Duodenal mucosa (tissue), 2 donors: Measurements from ENCODE around the gene DLG2.

Experiments
- H3K27ac ChIP-seq: one replicate; pipeline ENCODE4 v1.7.0; 2013; ENCODE audit warnings: low read depth, low read length
- H3K27me3 ChIP-seq, 2 donors: one replicate each; pipeline ENCODE4 v1.7.0; 2013; ENCODE audit warnings: low read length in 2 of 2, control low read depth in 1 of 2; ENCODE audit not compliant: insufficient read depth in 2 of 2, control insufficient read depth in 1 of 2
- H3K36me3 ChIP-seq, 2 donors: one replicate each; pipeline ENCODE4 v1.7.0; 2013; ENCODE audit warnings: low read length in 2 of 2, control low read depth in 1 of 2; ENCODE audit not compliant: insufficient read depth in 2 of 2, control insufficient read depth in 1 of 2
- H3K4me1 ChIP-seq, 2 donors: one replicate each; pipeline ENCODE4 v1.7.0; 2013; ENCODE audit warnings: low read length in 2 of 2, control low read depth in 1 of 2; ENCODE audit not compliant: insufficient read depth in 2 of 2, control insufficient read depth in 1 of 2
- H3K4me3 ChIP-seq, 2 donors: one replicate each; pipeline ENCODE4 v1.7.0; 2013; ENCODE audit warnings: low read length in 2 of 2, low read depth in 1 of 2
- H3K9ac ChIP-seq, 2 donors: one replicate each; pipeline ENCODE4 v1.7.0; 2013; ENCODE audit warnings: low read length in 2 of 2, low read depth in 1 of 2
- H3K9me3 ChIP-seq, 2 donors: one replicate each; pipeline ENCODE4 v1.7.0; 2013; ENCODE audit warnings: low read length in 2 of 2, control low read depth in 1 of 2; ENCODE audit not compliant: control insufficient read depth in 1 of 2

The DLG2 gene

GRCh38 chr11:84022201-84022600 lies 1604.9 kb downstream of the DLG2 start:
- H3K27ac ChIP-seq: no peak overlapping the region
- no peaks in the 10 kb centered on the region for H3K4me1 ChIP-seq
- H3K36me3 ChIP-seq: no peaks in the 10 kb centered on the region
- H3K9ac ChIP-seq: no peak overlapping the region
- H3K9me3 ChIP-seq: no peaks in the 10 kb centered on the region
- H3K4me3 ChIP-seq: no peak overlapping the region
- H3K27me3 ChIP-seq: no peaks in the 10 kb centered on the region

- no peaks in the 10 kb centered on the region for H3K36me3 ChIP-seq
- no peak overlapping the region for H3K9ac ChIP-seq
- H3K4me1 ChIP-seq: no peaks in the 10 kb centered on the region
- H3K4me3 ChIP-seq: no peak overlapping the region
- no peak overlapping the region for H3K27ac ChIP-seq
- no peaks in the 10 kb centered on the region for H3K9me3 ChIP-seq
- H3K27me3 ChIP-seq: no peaks in the 10 kb centered on the region
These were observed 1605.9 kb downstream of the DLG2 start for GRCh38 chr11:84021291-84021690.

DNA sequence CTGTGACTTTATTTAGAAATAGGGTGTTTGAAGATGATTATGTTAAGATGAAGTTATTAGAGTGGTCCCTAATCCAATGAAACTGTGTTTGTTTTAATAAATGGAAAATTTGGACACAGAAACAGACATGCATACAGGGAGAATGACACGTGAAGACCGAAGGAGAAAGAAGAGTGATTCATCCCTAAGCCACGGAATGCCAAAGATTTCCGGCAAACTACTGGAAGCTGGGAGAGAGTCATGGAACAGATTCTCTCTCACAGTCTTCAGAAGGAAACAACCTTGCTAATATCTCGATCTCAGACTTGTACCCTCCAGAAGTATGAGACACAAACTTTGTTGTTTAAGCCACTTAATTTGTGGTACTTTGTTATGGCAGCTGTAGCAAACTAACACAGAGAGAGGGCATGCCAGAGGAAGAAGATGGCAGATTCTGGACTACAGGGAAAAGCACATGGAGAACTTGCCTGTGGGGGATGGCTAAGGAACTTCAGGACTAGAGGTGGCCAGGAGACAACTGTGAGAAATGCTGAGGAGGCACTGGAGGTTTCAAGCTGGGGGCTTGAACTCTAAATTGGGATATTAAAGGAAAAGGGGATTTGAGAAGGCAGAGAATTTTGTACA lies 1607.5 kb downstream of the DLG2 start:
- Histone ChIP-seq H3K4me1 (no peaks in the 10 kb centered on the region), H3K27ac (no peak overlapping the region), H3K9me3 (no peaks in the 10 kb centered on the region), H3K36me3 (no peaks in the 10 kb centered on the region), H3K27me3 (no peaks in the 10 kb centered on the region), H3K4me3 (no peak overlapping the region), H3K9ac (no peak overlapping the region)

GRCh38 chr11:84014539-84014938 lies 1612.6 kb downstream of the DLG2 start:
- Histone ChIP-seq H3K9me3 (no peaks in the 10 kb centered on the region), H3K9ac (no peak overlapping the region), H3K36me3 (no peaks in the 10 kb centered on the region), H3K27ac (no peak overlapping the region), H3K27me3 (no peaks in the 10 kb centered on the region), H3K4me1 (no peaks in the 10 kb centered on the region), H3K4me3 (no peak overlapping the region)

GRCh38 chr11:84012171-84012826 lies 1614.8 kb downstream of the DLG2 start:
- H3K27ac ChIP-seq: no peak overlapping the region
- H3K9me3 ChIP-seq: no peaks in the 10 kb centered on the region
- H3K9ac ChIP-seq: no peak overlapping the region

DNA sequence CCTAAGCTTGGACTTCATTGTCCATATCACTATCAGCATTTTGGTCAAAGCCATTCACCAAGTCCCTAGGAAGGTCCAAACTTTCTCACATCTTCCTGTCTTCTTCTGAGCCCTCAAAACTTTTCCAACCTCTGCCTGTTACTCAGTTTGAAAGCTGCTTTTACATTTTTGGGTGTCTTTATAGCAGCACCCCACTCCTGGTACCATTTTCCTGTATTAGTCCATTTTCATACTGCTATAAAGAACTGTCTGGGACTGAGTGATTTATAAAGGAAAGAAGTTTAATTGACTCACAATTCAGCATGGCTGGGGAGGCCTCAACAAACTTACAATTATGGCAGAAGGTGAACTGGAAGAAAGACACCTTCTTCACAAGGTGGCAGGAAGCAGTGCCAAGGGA lies 1624.0 kb downstream of the DLG2 start:
- Histone ChIP-seq H3K4me3 (no peak overlapping the region), H3K9me3 (peaks cover 18 to 19% of the 10 kb centered on the region in 2 donors)

More at GRCh38 chr11:84012171-84012826, 1614.8 kb downstream of the DLG2 start:
- H3K36me3 ChIP-seq: no peaks in the 10 kb centered on the region
- H3K27me3 ChIP-seq: no peaks in the 10 kb centered on the region
- H3K4me3 ChIP-seq: no peak overlapping the region
- H3K4me1 ChIP-seq: no peaks in the 10 kb centered on the region

GRCh38 chr11:83998921-83999320 lies 1628.2 kb downstream of the DLG2 start:
- Histone ChIP-seq H3K9ac (no peak overlapping the region), H3K27me3 (no peaks in the 10 kb centered on the region), H3K4me1 (no peaks in the 10 kb centered on the region), H3K27ac (no peak overlapping the region), H3K9me3 (peaks cover 18 to 19% of the 10 kb centered on the region in 2 donors), H3K36me3 (no peaks in the 10 kb centered on the region), H3K4me3 (no peak overlapping the region)

More for the DNA sequence above, 1624.0 kb downstream of the DLG2 start:
- Histone ChIP-seq H3K4me1 (no peaks in the 10 kb centered on the region), H3K36me3 (no peaks in the 10 kb centered on the region), H3K27me3 (no peaks in the 10 kb centered on the region), H3K9ac (no peak overlapping the region), H3K27ac (no peak overlapping the region)

DNA sequence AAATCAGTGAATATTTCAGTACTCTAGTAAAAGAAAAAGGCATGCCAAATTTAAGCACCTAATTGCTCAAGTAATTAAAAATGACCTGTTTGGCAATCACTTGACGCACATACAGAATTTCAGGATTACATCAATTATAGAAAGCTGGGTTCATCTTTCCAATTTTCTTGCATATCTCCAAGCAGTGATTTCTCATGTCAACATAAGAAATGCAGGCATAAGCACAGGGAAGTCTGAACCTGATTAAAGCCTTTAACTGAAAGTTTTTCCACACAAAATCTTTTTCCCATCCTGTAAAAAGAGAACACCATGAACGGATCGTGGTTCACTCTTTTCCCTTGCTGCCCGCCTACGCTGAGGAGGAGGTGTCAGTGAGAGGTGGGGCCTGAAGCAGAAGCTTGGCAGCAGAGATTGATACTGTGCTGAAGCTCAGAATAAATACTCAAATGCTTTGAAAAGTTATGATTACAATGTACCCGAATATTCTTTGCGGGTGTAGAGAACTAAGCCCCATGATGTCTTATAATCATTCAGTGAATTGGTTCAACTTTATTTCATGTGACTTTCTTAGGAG lies 1636.9 kb downstream of the DLG2 start:
- Histone ChIP-seq H3K27ac (no peak overlapping the region), H3K9ac (no peak overlapping the region), H3K27me3 (no peaks in the 10 kb centered on the region), H3K4me3 (no peak overlapping the region), H3K9me3 (no peaks in the 10 kb centered on the region), H3K36me3 (no peaks in the 10 kb centered on the region), H3K4me1 (no peaks in the 10 kb centered on the region)

DNA sequence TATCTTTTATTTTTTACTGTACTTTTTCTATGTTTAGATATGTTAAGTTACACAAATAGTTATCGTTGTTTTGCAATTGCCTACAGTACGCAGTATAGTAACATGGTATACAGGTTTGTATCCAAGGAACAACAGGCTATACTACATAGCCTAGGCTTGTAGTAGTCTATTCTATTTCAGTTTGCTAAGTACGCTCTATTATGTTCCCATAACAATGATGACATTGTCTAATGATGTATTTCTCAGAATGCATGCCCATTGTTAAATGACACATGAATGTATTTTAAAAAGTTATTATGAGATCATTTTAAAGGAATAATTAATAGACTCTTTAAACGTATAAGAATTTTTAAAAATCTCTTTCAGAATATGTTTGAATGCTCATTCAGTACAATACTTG lies 1644.3 kb downstream of the DLG2 start:
- Histone ChIP-seq H3K9ac (no peak overlapping the region), H3K36me3 (no peaks in the 10 kb centered on the region), H3K27ac (no peak overlapping the region), H3K9me3 (no peaks in the 10 kb centered on the region), H3K4me3 (no peak overlapping the region), H3K4me1 (no peaks in the 10 kb centered on the region), H3K27me3 (no peaks in the 10 kb centered on the region)

- Histone ChIP-seq H3K9me3 (no peaks in the 10 kb centered on the region), H3K27me3 (no peaks in the 10 kb centered on the region), H3K27ac (no peak overlapping the region), H3K9ac (no peak overlapping the region), H3K4me3 (no peak overlapping the region), H3K4me1 (no peaks in the 10 kb centered on the region), H3K36me3 (no peaks in the 10 kb centered on the region)
These were observed 1647.6 kb downstream of the DLG2 start for GRCh38 chr11:83979593-83979992.
